SK-N-SH (cell line): Measurements from ENCODE around the gene TSC22D2. TPM values are rescaled to one million over a fixed set of nuclear protein-coding genes. Genes with fewer than 3 reads are reported as not detected.

ENCODE experiments used
- CTCF ChIA-PET: fragments of 300-600, 350-600 bp; formaldehyde crosslinking; extraction: SDS; loops from one replicate; lab custom pipeline; 2021; lab: Yijun Ruan, JAX
- POLR2A ChIA-PET: fragments of 350-600 bp; sonication (Branson Sonifier 250); formaldehyde crosslinking; extraction: SDS; loops from one replicate; lab custom pipeline; 2020; ENCODE audit warnings: antibody characterized with exemption, inconsistent platforms; lab: Yijun Ruan, JAX
- DNase-seq: peaks from one replicate; pipeline ENCODE4 v3.0.0; 2012
- H2AFZ ChIP-seq: fragments of 200-600 bp; sonication (generic); 2 replicates; pipeline ENCODE4 v1.8.1; 2016; ENCODE audit warnings: antibody characterized with exemption, mild to moderate bottlenecking, low read depth
- H3F3A ChIP-seq: fragments of 200-600 bp; sonication (generic); replicated peaks from 2 replicates; pipeline ENCODE3; 2016; ENCODE audit warnings: antibody characterized with exemption, mild to moderate bottlenecking; ENCODE audit not compliant: insufficient read depth
- H3K27ac ChIP-seq, 2 experiments: fragments of 200-500 bp in 1 of 2; fragments of 200-600 bp in 1 of 2; sonication (Bioruptor generic) in 1 of 2; sonication (generic), shearing (Covaris generic) in 1 of 2; 2 replicates each; pipeline versions ENCODE4 v1.5.1 to v1.6.1; 2014 to 2016; ENCODE audit warnings: low read depth in 2 of 2, inconsistent platforms in 1 of 2, low read length in 1 of 2, mild to moderate bottlenecking in 1 of 2, mixed read lengths in 1 of 2
- H3K27me3 ChIP-seq: fragments of 200-600 bp; sonication (generic), shearing (Covaris generic); 2 replicates; pipeline ENCODE4 v1.6.1; 2016; ENCODE audit warnings: mixed run types; ENCODE audit not compliant: insufficient read depth
- H3K36me3 ChIP-seq, 2 experiments: fragments of 200-500 bp in 1 of 2; fragments of 200-600 bp in 1 of 2; sonication (Bioruptor generic) in 1 of 2; sonication (generic) in 1 of 2; replicated peaks in 1 of 2; 2 replicates each; pipeline versions ENCODE3 to v1.5.1; 2014 to 2016; ENCODE audit warnings: low read length in 1 of 2, mild to moderate bottlenecking in 1 of 2; ENCODE audit not compliant: insufficient read depth in 2 of 2, control insufficient read depth in 1 of 2
- H3K4me1 ChIP-seq, 2 experiments: fragments of 200-500 bp in 1 of 2; fragments of 200-600 bp in 1 of 2; sonication (Bioruptor generic) in 1 of 2; sonication (generic), shearing (Covaris generic) in 1 of 2; 2 replicates each; pipeline versions ENCODE4 v1.5.1 to v1.6.1; 2014 to 2016; ENCODE audit warnings: low read depth in 1 of 2, low read length in 1 of 2, mixed run types in 1 of 2; ENCODE audit not compliant: insufficient read depth in 2 of 2, control insufficient read depth in 1 of 2
- H3K4me2 ChIP-seq: fragments of 200-600 bp; sonication (generic), shearing (Covaris generic); 2 replicates; pipeline ENCODE4 v1.6.1; 2017; ENCODE audit warnings: mixed run types
- H3K4me3 ChIP-seq, 2 experiments: fragments of 200-500 bp in 1 of 2; fragments of 200-600 bp in 1 of 2; sonication (Bioruptor generic) in 1 of 2; sonication (generic), shearing (Covaris generic) in 1 of 2; 2 replicates each; pipeline versions ENCODE4 v1.5.1 to v1.8.1; 2014 to 2016; ENCODE audit warnings: low read depth in 2 of 2, inconsistent platforms in 1 of 2, low read length in 1 of 2, mild to moderate bottlenecking in 1 of 2, mixed read lengths in 1 of 2, moderate library complexity in 1 of 2
- H3K79me2 ChIP-seq: fragments of 200-600 bp; sonication (generic); 2 replicates; pipeline ENCODE4 v1.8.1; 2017; ENCODE audit warnings: mild to moderate bottlenecking; ENCODE audit not compliant: insufficient read depth
- H3K9ac ChIP-seq: fragments of 200-600 bp; sonication (generic); 2 replicates; pipeline ENCODE4 v1.6.1; 2017; ENCODE audit warnings: mixed run types
- H3K9me2 ChIP-seq: fragments of 200-600 bp; sonication (generic); 2 replicates; pipeline ENCODE4 v1.6.1; 2017; ENCODE audit warnings: mixed run types
- H3K9me3 ChIP-seq: fragments of 200-600 bp; sonication (generic); 2 replicates; pipeline ENCODE4 v1.6.1; 2017; ENCODE audit warnings: mixed run types, mild to moderate bottlenecking, moderate library complexity
- H4K20me1 ChIP-seq: fragments of 200-600 bp; sonication (generic); 2 replicates; pipeline ENCODE4 v1.6.1; 2017; ENCODE audit warnings: mild to moderate bottlenecking, mixed run types; ENCODE audit not compliant: insufficient read depth
- ELF1 ChIP-seq: IDR thresholded peaks from 2 replicates; pipeline ENCODE4 v1.4.0; 2012
- EP300 ChIP-seq, 2 experiments: IDR thresholded peaks; 2 replicates each; pipeline versions ENCODE4 v1.4.0 to v1.6.1; 2012; ENCODE audit warnings: borderline replicate concordance in 1 of 2, low read depth in 1 of 2, low read length in 1 of 2
- FOSL2 ChIP-seq: IDR thresholded peaks from 2 replicates; pipeline ENCODE4 v1.4.0; 2012; ENCODE audit warnings: low read depth, mild to moderate bottlenecking, moderate library complexity, borderline replicate concordance
- FOXJ3 ChIP-seq: sonication (generic); formaldehyde crosslinking; IDR thresholded peaks from 2 replicates; pipeline ENCODE4 v1.5.1; 2020; ENCODE audit warnings: mild to moderate bottlenecking, missing genetic modification reagents
- FOXM1 ChIP-seq: IDR thresholded peaks from 2 replicates; pipeline ENCODE4 v1.4.0; 2012; ENCODE audit warnings: low read depth, mild to moderate bottlenecking
- JUND ChIP-seq: IDR thresholded peaks from 2 replicates; pipeline ENCODE4 v1.4.0; 2012
- MXI1 ChIP-seq: IDR thresholded peaks from 2 replicates; pipeline ENCODE4 v1.6.1; 2012; ENCODE audit warnings: mild to moderate bottlenecking, low read depth, low read length, improper control_type of control experiment
- NFIC ChIP-seq: IDR thresholded peaks from 2 replicates; pipeline ENCODE4 v1.4.0; 2012; ENCODE audit warnings: borderline replicate concordance
- RAD21 ChIP-seq: IDR thresholded peaks from 2 replicates; pipeline ENCODE4 v1.6.1; 2012; ENCODE audit warnings: mild to moderate bottlenecking, low read length
- SIN3A ChIP-seq: IDR thresholded peaks from 2 replicates; pipeline ENCODE4 v1.6.1; 2012; ENCODE audit warnings: low read depth, mild to moderate bottlenecking, low read length, moderate library complexity, borderline replicate concordance
- YY1 ChIP-seq: IDR thresholded peaks from 2 replicates; pipeline ENCODE4 v1.4.0; 2012; ENCODE audit warnings: low read depth, mild to moderate bottlenecking
- WGBS: methylation state at CpG from one replicate; pipeline ENCODE4 v1.1.6; 2017; ENCODE audit warnings: low lambda C conversion rate; 5-methylcytosine and 5-hydroxymethylcytosine counted together
- polyA plus RNA-seq, 3 experiments: library from polyadenylated mRNA; depleted of rRNA; stranded (reverse); fragments of >200 nt; gene quantifications; 2 replicates each; pipeline ENCODE4 v1.2.3, GENCODE V29; 2012
- TF ChIP-seq, protein P1 (sequence below): fragments of 150-350 bp; IDR thresholded peaks from 2 replicates; pipeline ENCODE4 v1.6.1; 2016; ENCODE audit warnings: mild to moderate bottlenecking, low read depth, low read length
- TF ChIP-seq, protein P2 (sequence below): IDR thresholded peaks from 2 replicates; pipeline ENCODE4; 2012
- TF ChIP-seq, protein P3 (sequence below): IDR thresholded peaks from 2 replicates; pipeline ENCODE4 v1.4.0; 2012; ENCODE audit warnings: low read depth, borderline replicate concordance
- TF ChIP-seq, protein P4 (sequence below): IDR thresholded peaks from 2 replicates; pipeline ENCODE4 v1.4.0; 2012; ENCODE audit warnings: low read depth, borderline replicate concordance

TSC22D2 gene
- polyA plus RNA-seq, 1 of the 3 experiments (the other 2 are of a cell fraction): 4.8 TPM

DNA sequence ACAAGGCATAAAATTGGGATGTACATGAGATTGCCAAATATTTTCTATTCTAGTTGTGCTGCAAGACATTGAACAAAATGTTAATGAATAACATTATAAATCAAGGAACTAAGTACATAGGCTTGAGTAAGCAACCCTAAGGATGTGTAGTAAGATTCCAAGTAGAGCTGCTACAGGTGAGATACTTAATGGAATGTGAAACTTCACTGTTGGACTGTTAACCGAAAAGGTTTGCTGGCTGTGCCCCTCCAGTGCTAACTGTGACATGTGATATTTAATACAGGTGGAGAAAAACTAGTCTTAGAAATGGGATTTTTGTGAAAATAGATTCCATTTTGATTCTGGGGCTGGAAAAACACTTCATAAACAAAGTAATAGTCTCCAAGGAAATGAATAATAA, 52.4 kb downstream of the TSC22D2 start:
- Histone ChIP-seq H3F3A (peaks cover 15% of the 10 kb centered on the region), H3K9me2 (no peaks in the 10 kb centered on the region), H2AFZ (no peak overlapping the region), H3K4me3 (no peak overlapping the region), H3K27ac (no peak overlapping the region), H4K20me1 (peaks cover under 1% of the 10 kb centered on the region; the same call in 1 of the 2 replicates), H3K9ac (no peak overlapping the region), H3K79me2 (peaks cover 29% of the 10 kb centered on the region), H3K36me3 (peaks cover 31 to 53% of the 10 kb centered on the region in 2 experiments), H3K4me1 (no peaks in the 10 kb centered on the region), H3K4me2 (no peak overlapping the region), H3K27me3 (no peaks in the 10 kb centered on the region), H3K9me3 (no peaks in the 10 kb centered on the region)
- no peak for TF ChIP-seq JUND
- POLR2A ChIA-PET: no interaction called here
- CTCF ChIA-PET: interaction anchor here (1.1 kb wide), 1 partner anchor 35 kb away, joined by 3 read pairs; no protein-coding TSS in a partner anchor
- WGBS: 95% methylated on average over 1 of the region's 1 CpG
- DNase-seq: no peak

DNA sequence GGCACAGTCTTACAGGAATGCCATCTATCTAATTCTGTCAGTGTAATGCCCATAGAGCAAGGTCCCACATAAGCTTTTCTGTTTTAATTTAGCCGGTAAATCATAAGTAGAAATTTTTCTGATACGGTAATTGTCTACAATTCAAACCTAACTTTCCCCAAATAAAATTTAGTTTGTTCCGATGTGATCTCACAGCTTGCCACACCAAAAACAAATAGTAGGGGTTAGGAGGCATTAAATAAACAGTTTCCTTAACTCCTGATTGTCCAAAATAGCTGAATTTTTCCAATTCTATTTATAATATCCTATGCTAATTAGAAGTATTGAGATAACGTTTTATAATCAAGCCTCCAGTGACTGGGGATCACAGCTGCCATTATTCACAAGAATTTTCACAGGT, 53.3 kb downstream of the TSC22D2 start:
- Histone ChIP-seq H3K27me3 (no peaks in the 10 kb centered on the region), H3K9me3 (no peaks in the 10 kb centered on the region), H3F3A (peaks cover 15% of the 10 kb centered on the region), H2AFZ (no peak overlapping the region), H4K20me1 (no peaks in the 10 kb centered on the region), H3K27ac (no peak overlapping the region), H3K9ac (no peak overlapping the region), H3K4me3 (no peak overlapping the region), H3K79me2 (peaks cover 20% of the 10 kb centered on the region), H3K4me2 (no peak overlapping the region), H3K4me1 (no peaks in the 10 kb centered on the region), H3K9me2 (no peaks in the 10 kb centered on the region), H3K36me3 (peaks cover 31 to 53% of the 10 kb centered on the region in 2 experiments)
- POLR2A ChIA-PET: no interaction called here
- no peak for DNase-seq
- WGBS: 87% methylated on average over 4 of the region's 4 CpGs
- TF ChIP-seq FOSL2 (no peak), EP300 (IDR thresholded peaks at IDR 0.05; ENCODE audit: borderline replicate concordance in 1 of 2, low read depth in 1 of 2, low read length in 1 of 2) (no peak), SIN3A (no peak), FOXJ3 (CRISPR knock-in tag) (no peak)
- TF ChIP-seq, protein P1, sequence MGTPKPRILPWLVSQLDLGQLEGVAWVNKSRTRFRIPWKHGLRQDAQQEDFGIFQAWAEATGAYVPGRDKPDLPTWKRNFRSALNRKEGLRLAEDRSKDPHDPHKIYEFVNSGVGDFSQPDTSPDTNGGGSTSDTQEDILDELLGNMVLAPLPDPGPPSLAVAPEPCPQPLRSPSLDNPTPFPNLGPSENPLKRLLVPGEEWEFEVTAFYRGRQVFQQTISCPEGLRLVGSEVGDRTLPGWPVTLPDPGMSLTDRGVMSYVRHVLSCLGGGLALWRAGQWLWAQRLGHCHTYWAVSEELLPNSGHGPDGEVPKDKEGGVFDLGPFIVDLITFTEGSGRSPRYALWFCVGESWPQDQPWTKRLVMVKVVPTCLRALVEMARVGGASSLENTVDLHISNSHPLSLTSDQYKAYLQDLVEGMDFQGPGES: no peak
- CTCF ChIA-PET: interaction anchor here (0.9 kb wide), 1 partner anchor 8 kb away, joined by 3 read pairs; no protein-coding TSS in a partner anchor

DNA sequence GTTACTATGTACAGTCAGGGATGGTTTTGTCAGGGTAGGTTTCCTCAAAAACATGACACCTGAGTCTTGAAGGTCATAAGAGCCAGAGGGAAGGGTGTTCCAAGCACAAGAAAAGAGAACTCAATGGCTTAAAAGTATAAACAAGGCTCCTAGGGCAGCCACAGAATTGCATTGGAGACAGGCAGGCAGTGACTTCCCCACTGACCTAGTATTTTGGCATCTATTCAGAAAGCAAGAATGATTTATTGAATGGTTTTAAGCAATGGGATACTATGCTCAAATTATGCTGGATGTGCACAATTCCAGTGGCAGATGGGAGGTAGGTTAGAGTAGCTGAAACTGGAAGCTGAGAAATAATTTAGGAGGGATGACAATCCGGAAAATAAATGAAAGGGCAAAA, 54.0 kb downstream of the TSC22D2 start:
- Histone ChIP-seq H3K4me1 (no peaks in the 10 kb centered on the region), H3K79me2 (peaks cover 13% of the 10 kb centered on the region; the same call in 1 of the 2 replicates), H3K9ac (no peak overlapping the region), H2AFZ (no peak overlapping the region), H3K4me3 (no peak overlapping the region), H3K9me2 (no peaks in the 10 kb centered on the region), H3K27ac (no peak overlapping the region), H3K9me3 (no peaks in the 10 kb centered on the region), H4K20me1 (no peaks in the 10 kb centered on the region), H3K36me3 (peaks cover 31 to 46% of the 10 kb centered on the region in 2 experiments), H3K27me3 (no peaks in the 10 kb centered on the region), H3K4me2 (no peak overlapping the region), H3F3A (peaks cover 15% of the 10 kb centered on the region)
- DNase-seq: no peak
- 96% methylated on average over 1 of the region's 1 CpG for WGBS
- ChIA-PET CTCF (no interaction called here), POLR2A (no interaction called here)
- TF ChIP-seq, protein P2, sequence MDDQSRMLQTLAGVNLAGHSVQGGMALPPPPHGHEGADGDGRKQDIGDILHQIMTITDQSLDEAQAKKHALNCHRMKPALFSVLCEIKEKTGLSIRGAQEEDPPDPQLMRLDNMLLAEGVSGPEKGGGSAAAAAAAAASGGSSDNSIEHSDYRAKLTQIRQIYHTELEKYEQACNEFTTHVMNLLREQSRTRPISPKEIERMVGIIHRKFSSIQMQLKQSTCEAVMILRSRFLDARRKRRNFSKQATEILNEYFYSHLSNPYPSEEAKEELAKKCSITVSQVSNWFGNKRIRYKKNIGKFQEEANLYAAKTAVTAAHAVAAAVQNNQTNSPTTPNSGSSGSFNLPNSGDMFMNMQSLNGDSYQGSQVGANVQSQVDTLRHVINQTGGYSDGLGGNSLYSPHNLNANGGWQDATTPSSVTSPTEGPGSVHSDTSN: no peak
- TF ChIP-seq YY1 (no peak), SIN3A (no peak), NFIC (no peak), RAD21 (no peak), ELF1 (no peak), FOXM1 (no peak), MXI1 (no peak)
- TF ChIP-seq, protein P3, sequence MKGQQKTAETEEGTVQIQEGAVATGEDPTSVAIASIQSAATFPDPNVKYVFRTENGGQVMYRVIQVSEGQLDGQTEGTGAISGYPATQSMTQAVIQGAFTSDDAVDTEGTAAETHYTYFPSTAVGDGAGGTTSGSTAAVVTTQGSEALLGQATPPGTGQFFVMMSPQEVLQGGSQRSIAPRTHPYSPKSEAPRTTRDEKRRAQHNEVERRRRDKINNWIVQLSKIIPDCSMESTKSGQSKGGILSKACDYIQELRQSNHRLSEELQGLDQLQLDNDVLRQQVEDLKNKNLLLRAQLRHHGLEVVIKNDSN: no peak
- TF ChIP-seq, protein P4, sequence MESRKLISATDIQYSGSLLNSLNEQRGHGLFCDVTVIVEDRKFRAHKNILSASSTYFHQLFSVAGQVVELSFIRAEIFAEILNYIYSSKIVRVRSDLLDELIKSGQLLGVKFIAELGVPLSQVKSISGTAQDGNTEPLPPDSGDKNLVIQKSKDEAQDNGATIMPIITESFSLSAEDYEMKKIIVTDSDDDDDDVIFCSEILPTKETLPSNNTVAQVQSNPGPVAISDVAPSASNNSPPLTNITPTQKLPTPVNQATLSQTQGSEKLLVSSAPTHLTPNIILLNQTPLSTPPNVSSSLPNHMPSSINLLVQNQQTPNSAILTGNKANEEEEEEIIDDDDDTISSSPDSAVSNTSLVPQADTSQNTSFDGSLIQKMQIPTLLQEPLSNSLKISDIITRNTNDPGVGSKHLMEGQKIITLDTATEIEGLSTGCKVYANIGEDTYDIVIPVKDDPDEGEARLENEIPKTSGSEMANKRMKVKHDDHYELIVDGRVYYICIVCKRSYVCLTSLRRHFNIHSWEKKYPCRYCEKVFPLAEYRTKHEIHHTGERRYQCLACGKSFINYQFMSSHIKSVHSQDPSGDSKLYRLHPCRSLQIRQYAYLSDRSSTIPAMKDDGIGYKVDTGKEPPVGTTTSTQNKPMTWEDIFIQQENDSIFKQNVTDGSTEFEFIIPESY: no peak
- TF ChIP-seq, protein P1: no peak
